Endothelial cell of umbilical vein (primary cell): ENCODE measurements around the gene MLLT1.

Experiments
- POLR2A ChIP-seq: IDR thresholded peaks from 2 replicates; pipeline ENCODE4 v1.6.1; 2012; ENCODE audit warnings: low read depth, mild to moderate bottlenecking, control low read depth, low read length
- POLR2AphosphoS5 ChIP-seq: IDR thresholded peaks from 2 replicates; pipeline ENCODE4 v1.6.1; 2012; ENCODE audit warnings: low read depth, mild to moderate bottlenecking, control low read depth, low read length, moderate library complexity; ENCODE audit not compliant: insufficient read depth
- TF ChIP-seq, protein P1 (sequence below), 2 donors: IDR thresholded peaks; 1 replicate in 1 of 2; 2 replicates in 1 of 2; pipeline ENCODE4 v1.5.1; 2011; ENCODE audit warnings: low read length in 2 of 2, mild to moderate bottlenecking in 2 of 2, moderate library complexity in 2 of 2, control low read depth in 1 of 2, inconsistent platforms in 1 of 2, low read depth in 1 of 2; ENCODE audit not compliant: insufficient read depth in 1 of 2; ENCODE audit errors: extremely low read depth in 1 of 2

DNA sequence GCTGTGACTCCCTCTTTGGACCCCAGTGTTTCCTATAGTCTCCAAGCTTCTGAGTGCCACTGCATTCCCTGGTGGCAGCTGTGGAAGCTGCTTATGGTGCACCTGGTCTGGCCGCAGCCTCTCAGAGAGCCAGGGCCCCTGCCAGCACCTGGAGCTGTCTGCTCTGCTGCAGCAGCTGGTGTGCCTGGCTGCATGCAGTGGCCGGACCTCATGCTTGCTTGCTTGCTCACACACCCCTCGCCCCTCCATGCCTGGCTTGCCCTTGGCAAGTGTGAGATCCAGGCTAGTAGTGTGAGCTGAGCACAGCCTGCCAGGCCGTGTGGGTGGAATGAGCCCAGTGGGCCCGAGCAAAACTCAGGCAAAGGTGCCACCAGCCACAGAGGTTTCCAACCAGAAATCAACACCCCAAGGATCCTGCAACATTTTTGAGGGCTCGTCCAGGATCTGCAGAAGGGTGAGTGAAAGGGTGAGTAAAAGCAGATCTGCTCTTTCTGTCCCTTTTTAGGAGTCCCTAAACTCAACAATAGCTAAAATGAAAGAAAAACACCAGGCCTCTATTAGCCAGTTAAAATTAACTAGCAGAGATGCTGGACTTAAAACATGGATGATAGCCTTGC is 7.6 kb upstream of the MLLT1 start:
- TF ChIP-seq, protein P1, sequence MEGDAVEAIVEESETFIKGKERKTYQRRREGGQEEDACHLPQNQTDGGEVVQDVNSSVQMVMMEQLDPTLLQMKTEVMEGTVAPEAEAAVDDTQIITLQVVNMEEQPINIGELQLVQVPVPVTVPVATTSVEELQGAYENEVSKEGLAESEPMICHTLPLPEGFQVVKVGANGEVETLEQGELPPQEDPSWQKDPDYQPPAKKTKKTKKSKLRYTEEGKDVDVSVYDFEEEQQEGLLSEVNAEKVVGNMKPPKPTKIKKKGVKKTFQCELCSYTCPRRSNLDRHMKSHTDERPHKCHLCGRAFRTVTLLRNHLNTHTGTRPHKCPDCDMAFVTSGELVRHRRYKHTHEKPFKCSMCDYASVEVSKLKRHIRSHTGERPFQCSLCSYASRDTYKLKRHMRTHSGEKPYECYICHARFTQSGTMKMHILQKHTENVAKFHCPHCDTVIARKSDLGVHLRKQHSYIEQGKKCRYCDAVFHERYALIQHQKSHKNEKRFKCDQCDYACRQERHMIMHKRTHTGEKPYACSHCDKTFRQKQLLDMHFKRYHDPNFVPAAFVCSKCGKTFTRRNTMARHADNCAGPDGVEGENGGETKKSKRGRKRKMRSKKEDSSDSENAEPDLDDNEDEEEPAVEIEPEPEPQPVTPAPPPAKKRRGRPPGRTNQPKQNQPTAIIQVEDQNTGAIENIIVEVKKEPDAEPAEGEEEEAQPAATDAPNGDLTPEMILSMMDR (IDR thresholded peaks at IDR 0.05; ENCODE audit: extremely low read depth in 1 of 2, insufficient read depth in 1 of 2, low read depth in 1 of 2, low read length in 2 of 2), result no peak
- no peak for TF ChIP-seq POLR2AphosphoS5
- TF ChIP-seq POLR2A, result no peak
